ENCODE data around the gene VAV1.

DNA sequence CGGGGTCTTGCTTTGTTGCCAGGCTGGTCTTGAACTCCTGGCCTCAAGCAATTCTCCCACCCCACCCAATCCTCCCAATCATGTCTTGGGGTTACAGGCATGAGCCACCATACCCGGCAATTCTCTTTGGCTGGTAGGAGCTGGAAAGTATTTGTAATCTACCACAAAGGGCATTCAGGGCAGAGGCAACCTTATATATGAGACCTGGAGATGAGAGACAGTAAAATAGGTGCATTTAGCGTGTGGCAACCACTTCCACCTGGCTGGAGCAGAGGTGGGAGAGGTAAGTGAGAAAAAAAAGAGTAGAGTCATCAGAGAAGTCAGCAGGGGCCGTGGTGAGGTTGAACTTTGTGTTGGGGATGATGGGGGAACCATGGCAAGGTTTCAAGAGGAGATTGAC lies 36.8 kb downstream of the VAV1 start:
- TF ChIP-seq, protein P1, sequence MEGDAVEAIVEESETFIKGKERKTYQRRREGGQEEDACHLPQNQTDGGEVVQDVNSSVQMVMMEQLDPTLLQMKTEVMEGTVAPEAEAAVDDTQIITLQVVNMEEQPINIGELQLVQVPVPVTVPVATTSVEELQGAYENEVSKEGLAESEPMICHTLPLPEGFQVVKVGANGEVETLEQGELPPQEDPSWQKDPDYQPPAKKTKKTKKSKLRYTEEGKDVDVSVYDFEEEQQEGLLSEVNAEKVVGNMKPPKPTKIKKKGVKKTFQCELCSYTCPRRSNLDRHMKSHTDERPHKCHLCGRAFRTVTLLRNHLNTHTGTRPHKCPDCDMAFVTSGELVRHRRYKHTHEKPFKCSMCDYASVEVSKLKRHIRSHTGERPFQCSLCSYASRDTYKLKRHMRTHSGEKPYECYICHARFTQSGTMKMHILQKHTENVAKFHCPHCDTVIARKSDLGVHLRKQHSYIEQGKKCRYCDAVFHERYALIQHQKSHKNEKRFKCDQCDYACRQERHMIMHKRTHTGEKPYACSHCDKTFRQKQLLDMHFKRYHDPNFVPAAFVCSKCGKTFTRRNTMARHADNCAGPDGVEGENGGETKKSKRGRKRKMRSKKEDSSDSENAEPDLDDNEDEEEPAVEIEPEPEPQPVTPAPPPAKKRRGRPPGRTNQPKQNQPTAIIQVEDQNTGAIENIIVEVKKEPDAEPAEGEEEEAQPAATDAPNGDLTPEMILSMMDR (conservative IDR thresholded peaks at IDR 0.05): no peak
- no peak for TF ChIP-seq ZFX (IDR thresholded peaks at IDR 0.05)

Measured in C4-2B (cell line).